Neural cell (in vitro differentiated cells): ENCODE data around the gene RNF169. TPM values are rescaled to one million over a fixed set of nuclear protein-coding genes. Genes with fewer than 3 reads are reported as not detected.

ENCODE experiments used
- H2AFZ ChIP-seq: fragments of 200-600, 300-800 bp; sonication (generic), shearing (Covaris generic); 2 replicates; pipeline ENCODE4 v1.6.0; 2014; ENCODE audit warnings: low read depth, mild to moderate bottlenecking, antibody characterized with exemption, low read length, moderate library complexity
- H3F3A ChIP-seq: fragments of 200-600 bp; shearing (Covaris generic); 2 replicates; pipeline ENCODE4 v1.6.1; 2016; ENCODE audit warnings: mild to moderate bottlenecking, moderate library complexity, mixed read lengths, antibody characterized with exemption, low read length; ENCODE audit not compliant: insufficient read depth, poor library complexity, severe bottlenecking
- H3K27ac ChIP-seq: fragments of 200-600, 300-800 bp; sonication (generic), shearing (Covaris generic); 2 replicates; pipeline ENCODE4 v1.5.1; 2014; ENCODE audit warnings: mild to moderate bottlenecking, low read length, moderate library complexity
- H3K27me3 ChIP-seq: fragments of 300-800, 200-600 bp; sonication (generic), shearing (Covaris generic); 2 replicates; pipeline ENCODE4 v1.6.0; 2014; ENCODE audit warnings: mild to moderate bottlenecking, low read depth, low read length, moderate library complexity; ENCODE audit not compliant: insufficient read depth
- H3K36me3 ChIP-seq: fragments of 300-800, 200-600 bp; sonication (generic), shearing (Covaris generic); 2 replicates; pipeline ENCODE4 v1.5.1; 2014; ENCODE audit warnings: mild to moderate bottlenecking, antibody characterized with exemption, low read length, moderate library complexity; ENCODE audit not compliant: insufficient read depth
- H3K4me2 ChIP-seq: fragments of 300-800, 200-600 bp; sonication (generic), shearing (Covaris generic); 2 replicates; pipeline ENCODE4 v1.6.0; 2014; ENCODE audit warnings: mild to moderate bottlenecking, low read length
- H3K4me3 ChIP-seq: fragments of 300-800, 200-600 bp; sonication (generic), shearing (Covaris generic); 2 replicates; pipeline ENCODE4 v1.5.1; 2014; ENCODE audit warnings: mild to moderate bottlenecking, low read length, moderate library complexity
- H3K79me2 ChIP-seq: fragments of 200-600 bp; shearing (Covaris generic); replicated peaks from 2 replicates; pipeline ENCODE4 v1.6.0; 2014; ENCODE audit warnings: mild to moderate bottlenecking, low read length, moderate library complexity; ENCODE audit not compliant: insufficient read depth
- H3K9ac ChIP-seq: fragments of 300-800, 200-600 bp; sonication (generic), shearing (Covaris generic); 2 replicates; pipeline ENCODE4 v1.6.1; 2016; ENCODE audit warnings: mild to moderate bottlenecking, low read length, mixed read lengths
- H3K9me2 ChIP-seq: fragments of 200-600 bp; shearing (Covaris generic); 2 replicates; pipeline ENCODE4 v1.6.1; 2016; ENCODE audit warnings: mild to moderate bottlenecking, low read length, mixed read lengths; ENCODE audit not compliant: insufficient read depth
- H3K9me3 ChIP-seq: fragments of 200-600, 300-800 bp; sonication (generic), shearing (Covaris generic); 2 replicates; pipeline ENCODE4 v1.6.1; 2016; ENCODE audit warnings: mild to moderate bottlenecking, mixed run types, low read length, moderate library complexity, mixed read lengths
- H4K20me1 ChIP-seq: fragments of 200-600 bp; shearing (Covaris generic); 2 replicates; pipeline ENCODE4 v1.6.1; 2016; ENCODE audit warnings: mild to moderate bottlenecking, mixed run types; ENCODE audit not compliant: insufficient read depth
- CTCF ChIP-seq: fragments of 450-650 bp; IDR thresholded peaks from 2 replicates; pipeline ENCODE4 v1.5.1; 2014; ENCODE audit warnings: antibody characterized with exemption, mild to moderate bottlenecking, moderate library complexity; ENCODE audit not compliant: poor library complexity, severe bottlenecking
- EP300 ChIP-seq: fragments of 450-650 bp; conservative IDR thresholded peaks from 2 replicates; pipeline ENCODE4 v1.6.1; 2014; ENCODE audit warnings: antibody characterized with exemption, mild to moderate bottlenecking, moderate library complexity; ENCODE audit not compliant: poor library complexity, severe bottlenecking
- EZH2 ChIP-seq: fragments of 200-600, 300-800 bp; shearing (Covaris generic), sonication (generic); IDR thresholded peaks from 2 replicates; pipeline ENCODE4 v1.6.1; 2014; ENCODE audit warnings: antibody characterized with exemption, low read length, borderline replicate concordance, mild to moderate bottlenecking; ENCODE audit not compliant: insufficient read depth, poor library complexity, severe bottlenecking
- MXI1 ChIP-seq: fragments of 450-650 bp; conservative IDR thresholded peaks from 2 replicates; pipeline ENCODE4 v1.6.1; 2014; ENCODE audit warnings: antibody characterized with exemption, mild to moderate bottlenecking; ENCODE audit not compliant: poor library complexity, severe bottlenecking
- POLR2AphosphoS5 ChIP-seq: IDR thresholded peaks from 2 replicates; pipeline ENCODE4 v1.6.1; 2012
- RAD21 ChIP-seq: fragments of 450-650 bp; conservative IDR thresholded peaks from 2 replicates; pipeline ENCODE4 v1.6.1; 2014; ENCODE audit warnings: antibody characterized with exemption, mild to moderate bottlenecking, moderate library complexity
- REST ChIP-seq: IDR thresholded peaks from 2 replicates; pipeline ENCODE4 v1.6.1; 2012; ENCODE audit warnings: borderline replicate concordance
- SMC3 ChIP-seq: fragments of 450-650 bp; conservative IDR thresholded peaks from 2 replicates; pipeline ENCODE4 v1.6.1; 2014; ENCODE audit warnings: antibody characterized with exemption, mild to moderate bottlenecking, moderate library complexity; ENCODE audit not compliant: poor library complexity
- TAF1 ChIP-seq: IDR thresholded peaks from 2 replicates; pipeline ENCODE4 v1.6.1; 2012; ENCODE audit warnings: low read depth
- polyA plus RNA-seq: library from polyadenylated mRNA; depleted of rRNA; stranded (reverse); fragments of >200 nt; gene quantifications from 2 replicates; pipeline ENCODE4 v1.2.3, GENCODE V29; 2014

RNF169 gene
- polyA plus RNA-seq, 1 donor from 2014 or later, result 10.6 TPM

DNA sequence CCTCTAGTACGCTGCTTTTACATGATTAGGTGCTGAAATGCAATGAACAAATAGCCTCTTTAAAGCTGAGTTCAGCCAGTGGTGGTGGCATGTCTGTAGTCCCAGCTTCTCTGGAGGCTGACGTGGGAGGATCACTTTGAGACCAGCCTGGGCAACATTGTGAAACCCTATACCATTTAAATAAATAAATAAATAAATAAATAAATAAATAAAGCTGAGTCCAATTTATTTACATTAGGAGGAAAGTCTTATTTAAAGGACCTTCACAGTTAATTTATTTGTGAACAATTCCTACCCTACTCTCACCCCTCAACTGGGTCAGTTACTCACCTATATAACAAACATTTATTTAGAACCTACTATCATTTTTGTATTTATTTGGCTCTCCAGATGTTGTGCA, 12.6 kb upstream of the RNF169 start:
- Histone ChIP-seq H3K27ac (no peak overlapping the region), H3K79me2 (no peaks in the 10 kb centered on the region), H3K9me2 (no peaks in the 10 kb centered on the region), H3F3A (no peaks in the 10 kb centered on the region), H3K36me3 (no peaks in the 10 kb centered on the region), H3K4me3 (no peak overlapping the region), H2AFZ (no peak overlapping the region), H3K9ac (no peak overlapping the region), H3K9me3 (no peaks in the 10 kb centered on the region), H3K27me3 (peaks cover 16% of the 10 kb centered on the region), H4K20me1 (no peaks in the 10 kb centered on the region), H3K4me2 (no peak overlapping the region)
- TF ChIP-seq MXI1, result no peak
- TF ChIP-seq REST, result no peak

DNA sequence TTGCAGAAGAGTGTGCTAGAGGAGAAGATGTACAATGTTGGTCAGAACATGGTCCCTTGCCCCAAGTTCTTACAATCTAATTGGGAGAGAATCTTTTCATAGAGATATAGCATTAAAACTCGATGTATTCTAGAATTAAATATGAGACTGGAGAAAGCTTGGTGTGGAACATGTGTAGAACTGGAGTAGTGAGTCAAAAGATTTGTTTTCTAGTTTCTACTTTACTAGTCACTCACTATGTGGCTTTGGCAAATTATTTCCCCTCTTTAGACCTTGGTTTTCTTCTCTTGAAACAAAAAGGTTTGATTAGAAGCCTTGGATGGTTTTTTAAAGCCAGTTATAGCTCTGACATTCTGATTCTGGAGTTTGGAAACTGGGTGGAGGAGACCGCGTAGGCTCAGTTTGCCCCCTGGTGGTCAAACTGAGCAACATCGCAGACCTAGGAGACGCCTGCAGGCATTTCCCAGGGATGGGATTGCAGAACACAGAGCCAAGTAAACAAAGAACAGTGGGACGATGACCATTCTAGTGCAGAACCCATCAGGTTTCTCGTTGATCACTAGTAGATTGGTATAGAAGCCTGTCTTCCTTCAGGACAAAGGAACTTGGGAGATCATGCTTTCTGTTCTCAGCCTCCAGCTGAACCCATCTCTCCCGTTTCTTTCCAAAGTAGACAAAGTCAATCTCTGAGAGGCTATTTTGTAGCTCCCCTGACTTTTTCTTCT, 8.9 kb upstream of the RNF169 start:
- H3K9me2 ChIP-seq, result no peaks in the 10 kb centered on the region
- H4K20me1 ChIP-seq, result no peaks in the 10 kb centered on the region
- H2AFZ ChIP-seq, result no peak overlapping the region
- H3F3A ChIP-seq, result no peaks in the 10 kb centered on the region
- H3K27ac ChIP-seq, result no peak overlapping the region
- no peak for TF ChIP-seq TAF1
- TF ChIP-seq CTCF, result peak; percentile 58
- TF ChIP-seq RAD21, result peak; percentile 39
- peak; percentile 41 for TF ChIP-seq SMC3
- H3K4me2 ChIP-seq, result no peak overlapping the region
- H3K4me3 ChIP-seq, result no peak overlapping the region
- H3K9me3 ChIP-seq, result no peaks in the 10 kb centered on the region
- no peaks in the 10 kb centered on the region for H3K27me3 ChIP-seq
- no peaks in the 10 kb centered on the region for H3K36me3 ChIP-seq
- H3K9ac ChIP-seq, result no peak overlapping the region
- H3K79me2 ChIP-seq, result no peaks in the 10 kb centered on the region

DNA sequence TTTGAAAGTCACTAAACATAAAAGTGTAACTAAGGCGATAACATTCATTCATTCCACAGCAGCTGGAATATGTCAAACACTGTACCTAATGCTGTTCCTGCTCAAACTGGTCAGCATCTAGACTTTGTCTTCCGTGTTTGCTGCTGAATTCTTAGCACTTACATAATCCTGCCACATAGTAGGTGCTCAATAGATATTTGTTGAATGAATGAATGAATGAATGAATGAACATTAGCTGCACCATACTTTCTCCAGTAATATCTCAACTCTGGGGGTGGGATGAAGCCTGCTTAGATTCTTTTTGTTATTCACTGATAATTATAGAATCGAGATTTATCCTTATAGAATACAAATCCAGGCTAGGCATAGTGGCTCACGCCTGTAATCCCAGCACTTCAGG, 6.6 kb upstream of the RNF169 start:
- Histone ChIP-seq H3K4me3 (no peak overlapping the region), H3K9ac (no peak overlapping the region), H3F3A (no peaks in the 10 kb centered on the region), H4K20me1 (no peaks in the 10 kb centered on the region), H3K27ac (no peak overlapping the region), H3K79me2 (no peaks in the 10 kb centered on the region), H2AFZ (no peak overlapping the region), H3K36me3 (no peaks in the 10 kb centered on the region), H3K4me2 (no peak overlapping the region), H3K27me3 (no peaks in the 10 kb centered on the region), H3K9me2 (no peaks in the 10 kb centered on the region), H3K9me3 (no peaks in the 10 kb centered on the region)
- TF ChIP-seq EP300 (no peak), RAD21 (no peak), POLR2AphosphoS5 (no peak), REST (no peak), SMC3 (no peak), CTCF (no peak), EZH2 (no peak), MXI1 (no peak), TAF1 (no peak)
